CD14-positive monocyte (primary cell): ENCODE results near the gene ADAMTSL3. TPM values are rescaled to one million over a fixed set of nuclear protein-coding genes. Genes with fewer than 3 reads are reported as not detected.

Experiments used
- DNase-seq, 3 donors: peaks; one replicate each; pipeline ENCODE4 v3.0.0-alpha.2; 2011 to 2022
- H2AFZ ChIP-seq: 2 replicates; pipeline ENCODE4 v1.6.0; 2012; ENCODE audit warnings: mild to moderate bottlenecking, low read depth, low read length, inconsistent platforms; ENCODE audit not compliant: insufficient read depth, poor library complexity, severe bottlenecking
- H3K27ac ChIP-seq, 2 donors: 1 replicate in 1 of 2; 2 replicates in 1 of 2; pipeline ENCODE4 v1.5.1; 2012 to 2013; ENCODE audit warnings: low read length in 2 of 2, control low read depth in 1 of 2, inconsistent platforms in 1 of 2, low read depth in 1 of 2, mild to moderate bottlenecking in 1 of 2
- H3K27me3 ChIP-seq, 2 donors: one replicate each; pipeline versions ENCODE4 v1.6.0 to v1.6.1; 2011 to 2013; ENCODE audit warnings: low read length in 2 of 2; ENCODE audit not compliant: control insufficient read depth in 2 of 2, insufficient read depth in 2 of 2
- H3K36me3 ChIP-seq, 2 donors: replicated peaks in 1 of 2; 1 replicate in 1 of 2; 2 replicates in 1 of 2; pipeline versions ENCODE4 v1.5.1 to v1.6.1; 2012 to 2013; ENCODE audit warnings: low read length in 2 of 2, control low read depth in 1 of 2, inconsistent platforms in 1 of 2, mild to moderate bottlenecking in 1 of 2; ENCODE audit not compliant: insufficient read depth in 2 of 2, control insufficient read depth in 1 of 2
- H3K4me1 ChIP-seq, 2 donors: 1 replicate in 1 of 2; 2 replicates in 1 of 2; pipeline versions ENCODE4 v1.5.1 to v1.6.1; 2012 to 2013; ENCODE audit warnings: low read length in 2 of 2, control low read depth in 1 of 2, inconsistent platforms in 1 of 2, mild to moderate bottlenecking in 1 of 2, moderate library complexity in 1 of 2; ENCODE audit not compliant: insufficient read depth in 2 of 2, control insufficient read depth in 1 of 2
- H3K4me2 ChIP-seq: replicated peaks from 2 replicates; pipeline ENCODE3; 2012; ENCODE audit warnings: low read length, moderate library complexity, mild to moderate bottlenecking; ENCODE audit not compliant: poor library complexity, severe bottlenecking; ENCODE audit errors: extremely low read depth
- H3K4me3 ChIP-seq, 3 experiments: fragments of 200-600 bp in 1 of 3; sonication (generic) in 1 of 3; replicated peaks in 1 of 3; 1 replicate in 2 of 3; 2 replicates in 1 of 3; pipeline ENCODE4 v1.5.1; 2011 to 2013; ENCODE audit warnings: low read length in 3 of 3, mild to moderate bottlenecking in 3 of 3, control low read depth in 2 of 3, low read depth in 2 of 3, inconsistent platforms in 1 of 3, moderate library complexity in 1 of 3
- H3K79me2 ChIP-seq: 2 replicates; pipeline ENCODE4 v1.6.0; 2012; ENCODE audit warnings: mild to moderate bottlenecking, control low read depth, inconsistent platforms, low read length, moderate library complexity; ENCODE audit not compliant: insufficient read depth
- H3K9ac ChIP-seq: 2 replicates; pipeline ENCODE4 v1.6.0; 2017; ENCODE audit warnings: low read length, mild to moderate bottlenecking; ENCODE audit not compliant: insufficient read depth, poor library complexity, severe bottlenecking
- H3K9me3 ChIP-seq, 2 donors: replicated peaks in 1 of 2; 1 replicate in 1 of 2; 2 replicates in 1 of 2; pipeline versions ENCODE4 v1.5.1 to v1.6.1; 2012 to 2013; ENCODE audit warnings: low read length in 2 of 2, control low read depth in 1 of 2; ENCODE audit not compliant: control insufficient read depth in 1 of 2, insufficient read depth in 1 of 2
- H4K20me1 ChIP-seq: 2 replicates; pipeline ENCODE4 v1.6.0; 2012; ENCODE audit warnings: mild to moderate bottlenecking, low read length, control low read depth, moderate library complexity; ENCODE audit not compliant: insufficient read depth
- H3K27ac Mint-ChIP-seq, 7 donors: one replicate each; pipeline ENCODE4 v1.8.0; 2020; ENCODE audit warnings: mild to moderate bottlenecking in 7 of 7, mixed read lengths in 7 of 7, moderate library complexity in 6 of 7, inconsistent platforms in 2 of 7
- H3K27me3 Mint-ChIP-seq, 3 donors: one replicate each; pipeline ENCODE4 v1.8.0; 2021 to 2022; ENCODE audit warnings: low read depth in 3 of 3, mild to moderate bottlenecking in 3 of 3, mixed read lengths in 3 of 3, moderate library complexity in 3 of 3, inconsistent platforms in 1 of 3
- H3K36me3 Mint-ChIP-seq, 2 donors: one replicate each; pipeline ENCODE4 v1.8.0; 2020; ENCODE audit warnings: mixed read lengths in 2 of 2, inconsistent platforms in 1 of 2, mild to moderate bottlenecking in 1 of 2
- H3K4me1 Mint-ChIP-seq: one replicate; pipeline ENCODE4 v1.8.0; 2020; ENCODE audit warnings: mild to moderate bottlenecking, mixed read lengths
- H3K4me3 Mint-ChIP-seq, 2 donors: one replicate each; pipeline ENCODE4 v1.8.0; 2020; ENCODE audit warnings: mild to moderate bottlenecking in 2 of 2, mixed read lengths in 2 of 2, moderate library complexity in 1 of 2
- H3K9me3 Mint-ChIP-seq, 7 donors: one replicate each; pipeline ENCODE4 v1.8.0; 2020 to 2022; ENCODE audit warnings: mixed read lengths in 7 of 7, mild to moderate bottlenecking in 6 of 7, moderate library complexity in 6 of 7, inconsistent platforms in 2 of 7
- WGBS: methylation state at CpG from one replicate; pipeline ENCODE4 v1.1.5; 2013; ENCODE audit warnings: missing lambda C conversion rate; ENCODE audit not compliant: insufficient coverage; 5-methylcytosine and 5-hydroxymethylcytosine counted together
- intact Hi-C, 2 donors: fragments of 100-400 bp; cut with micrococcal nuclease; formaldehyde crosslinking; loops; one replicate each; pipeline versions ENCODE4 v1.15.0 to v1.15.1; 2023
- polyA plus RNA-seq, 3 donors: library from polyadenylated mRNA; depleted of rRNA in 1 of 3; unstranded in 2 of 3; stranded (reverse) in 1 of 3; fragments of 300-500 nt in 2 of 3; fragments of >200 nt in 1 of 3; fragmentation: Illumina TruSeq in 2 of 3; gene quantifications; 1 replicate in 2 of 3; 2 replicates in 1 of 3; pipeline ENCODE4 v1.2.3, GENCODE V29; 2012 to 2021
- TF ChIP-seq, protein P1 (sequence below): fragments of 200-600 bp; IDR thresholded peaks from one replicate; pipeline ENCODE4 v1.8.0; 2022; ENCODE audit warnings: antibody characterized with exemption, mild to moderate bottlenecking

ADAMTSL3 gene
- polyA plus RNA-seq, 3 donors: not detected

DNA sequence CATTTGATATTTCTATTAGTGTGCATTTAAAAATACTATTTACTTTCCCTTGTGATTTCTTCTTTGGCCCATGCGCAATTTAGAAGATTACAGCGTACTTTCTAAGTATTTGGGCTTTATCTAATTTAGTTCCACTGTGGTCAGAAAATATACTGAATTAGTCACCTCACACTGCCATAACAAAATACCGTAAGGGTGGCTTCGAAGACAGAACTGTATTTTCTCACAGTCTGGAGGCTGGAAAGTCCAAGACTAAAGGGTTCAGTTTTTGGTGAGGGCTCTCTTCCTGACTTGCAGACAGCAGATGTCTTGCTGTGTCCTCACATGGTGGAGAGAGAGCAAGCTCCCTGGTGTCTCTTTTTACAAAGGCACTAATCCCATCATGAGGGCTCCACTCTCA lies 286.2 kb downstream of the ADAMTSL3 start:
- no peaks in the 10 kb centered on the region for H3K36me3 Mint-ChIP-seq
- Histone ChIP-seq H3K4me2 (no peak overlapping the region), H2AFZ (no peak overlapping the region), H3K27me3 (no peaks in the 10 kb centered on the region), H3K27ac (no peak overlapping the region), H3K4me1 (no peaks in the 10 kb centered on the region), H3K36me3 (no peaks in the 10 kb centered on the region), H3K9ac (no peak overlapping the region), H3K4me3 (no peak overlapping the region), H3K9me3 (no peaks in the 10 kb centered on the region), H4K20me1 (no peaks in the 10 kb centered on the region), H3K79me2 (no peaks in the 10 kb centered on the region)
- no CpG with 5 or more reads among the region's 4 CpGs for WGBS
- no peak overlapping the region for H3K27ac Mint-ChIP-seq
- no peak overlapping the region for H3K4me3 Mint-ChIP-seq
- TF ChIP-seq, protein P1, sequence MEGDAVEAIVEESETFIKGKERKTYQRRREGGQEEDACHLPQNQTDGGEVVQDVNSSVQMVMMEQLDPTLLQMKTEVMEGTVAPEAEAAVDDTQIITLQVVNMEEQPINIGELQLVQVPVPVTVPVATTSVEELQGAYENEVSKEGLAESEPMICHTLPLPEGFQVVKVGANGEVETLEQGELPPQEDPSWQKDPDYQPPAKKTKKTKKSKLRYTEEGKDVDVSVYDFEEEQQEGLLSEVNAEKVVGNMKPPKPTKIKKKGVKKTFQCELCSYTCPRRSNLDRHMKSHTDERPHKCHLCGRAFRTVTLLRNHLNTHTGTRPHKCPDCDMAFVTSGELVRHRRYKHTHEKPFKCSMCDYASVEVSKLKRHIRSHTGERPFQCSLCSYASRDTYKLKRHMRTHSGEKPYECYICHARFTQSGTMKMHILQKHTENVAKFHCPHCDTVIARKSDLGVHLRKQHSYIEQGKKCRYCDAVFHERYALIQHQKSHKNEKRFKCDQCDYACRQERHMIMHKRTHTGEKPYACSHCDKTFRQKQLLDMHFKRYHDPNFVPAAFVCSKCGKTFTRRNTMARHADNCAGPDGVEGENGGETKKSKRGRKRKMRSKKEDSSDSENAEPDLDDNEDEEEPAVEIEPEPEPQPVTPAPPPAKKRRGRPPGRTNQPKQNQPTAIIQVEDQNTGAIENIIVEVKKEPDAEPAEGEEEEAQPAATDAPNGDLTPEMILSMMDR: no peak
- no peak for DNase-seq
- intact Hi-C loops: loop anchor here in 1 of 2 donors (10.0 kb wide), 1 partner anchor 55 kb away; no protein-coding TSS in a partner anchor
- H3K27me3 Mint-ChIP-seq: peaks cover 0 to 2% (median 0%) of the 10 kb centered on the region in 3 donors
- H3K4me1 Mint-ChIP-seq: no peaks in the 10 kb centered on the region
- peaks cover 0 to 3% (median 0%) of the 10 kb centered on the region in 7 donors for H3K9me3 Mint-ChIP-seq

DNA sequence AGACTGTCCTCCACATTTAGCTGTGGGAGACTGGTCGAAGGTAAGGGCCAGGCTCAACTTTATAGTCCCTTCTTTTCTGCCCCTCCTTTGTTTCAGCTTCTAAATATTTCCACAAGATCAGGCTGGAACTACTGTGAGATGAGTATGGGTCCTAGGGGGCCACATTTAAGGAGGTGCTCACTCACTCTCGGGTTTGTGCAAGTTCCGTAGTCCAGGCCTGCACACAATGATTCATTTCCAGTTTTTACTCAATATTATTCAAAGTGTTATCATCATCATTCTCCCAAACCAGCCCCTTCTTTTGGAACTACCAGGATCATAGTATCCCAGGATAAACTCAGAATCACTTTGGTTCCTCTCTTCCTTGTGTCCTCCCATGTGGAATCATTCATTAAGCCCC lies 289.1 kb downstream of the ADAMTSL3 start:
- peaks cover 1 to 6% (median 3%) of the 10 kb centered on the region in 7 donors for H3K9me3 Mint-ChIP-seq
- H3K36me3 Mint-ChIP-seq: no peaks in the 10 kb centered on the region
- H3K9me3 ChIP-seq: no peaks in the 10 kb centered on the region
- H4K20me1 ChIP-seq: no peaks in the 10 kb centered on the region
- H3K4me1 Mint-ChIP-seq: no peaks in the 10 kb centered on the region
- no peak overlapping the region for H3K4me3 ChIP-seq
- no peak overlapping the region for H3K4me3 Mint-ChIP-seq
- H3K27me3 Mint-ChIP-seq: peaks cover 0 to 4% (median 0%) of the 10 kb centered on the region in 3 donors
- no peak overlapping the region for H3K27ac ChIP-seq
- no peaks in the 10 kb centered on the region for H3K36me3 ChIP-seq
- H3K4me2 ChIP-seq: no peak overlapping the region
- TF ChIP-seq, protein P1: no peak
- no peaks in the 10 kb centered on the region for H3K79me2 ChIP-seq
- intact Hi-C loops: loop anchor here in 1 of 2 donors (10.0 kb wide), 1 partner anchor 58 kb away; no protein-coding TSS in a partner anchor
- H2AFZ ChIP-seq: no peak overlapping the region
- H3K9ac ChIP-seq: no peak overlapping the region
- H3K27me3 ChIP-seq: no peaks in the 10 kb centered on the region
- DNase-seq: no peak
- WGBS: 94% methylated on average over 2 of the region's 3 CpGs
- no peak overlapping the region for H3K27ac Mint-ChIP-seq
- H3K4me1 ChIP-seq: no peaks in the 10 kb centered on the region
